IPS-18c (cell line): ENCODE results near the gene ASAP2.

Source experiments
- H3K4me3 ChIP-seq: 2 replicates; pipeline ENCODE4 v1.7.0; 2013; ENCODE audit warnings: low read depth, mild to moderate bottlenecking, low read length, moderate library complexity; ENCODE audit not compliant: insufficient read depth
- H3K9me3 ChIP-seq: one replicate; pipeline ENCODE4 v1.6.1; 2013; ENCODE audit warnings: mild to moderate bottlenecking, low read length, moderate library complexity; ENCODE audit not compliant: control insufficient read depth, insufficient read depth

Gene ASAP2

DNA sequence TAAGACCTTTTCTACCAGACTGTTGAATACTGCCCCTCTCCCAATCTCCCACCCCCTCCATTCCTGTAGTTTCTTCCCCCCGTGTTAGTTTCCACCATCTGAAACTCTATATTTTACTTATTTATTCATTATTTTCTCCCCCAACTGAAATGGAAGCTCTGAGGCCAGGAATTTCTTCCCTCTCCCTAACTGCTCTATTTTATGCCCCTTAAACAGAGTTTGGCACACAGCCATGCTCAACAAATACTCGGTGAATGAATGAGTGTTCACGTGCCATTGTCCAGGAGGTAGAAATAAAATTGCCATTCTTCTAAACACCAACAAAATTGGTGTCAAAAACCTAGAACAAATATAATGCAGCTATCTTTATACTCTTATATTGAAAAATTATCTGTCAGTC lies 211.1 kb downstream of the ASAP2 start:
- H3K4me3 ChIP-seq, result no peak overlapping the region
- peaks cover 2% of the 10 kb centered on the region for H3K9me3 ChIP-seq

DNA sequence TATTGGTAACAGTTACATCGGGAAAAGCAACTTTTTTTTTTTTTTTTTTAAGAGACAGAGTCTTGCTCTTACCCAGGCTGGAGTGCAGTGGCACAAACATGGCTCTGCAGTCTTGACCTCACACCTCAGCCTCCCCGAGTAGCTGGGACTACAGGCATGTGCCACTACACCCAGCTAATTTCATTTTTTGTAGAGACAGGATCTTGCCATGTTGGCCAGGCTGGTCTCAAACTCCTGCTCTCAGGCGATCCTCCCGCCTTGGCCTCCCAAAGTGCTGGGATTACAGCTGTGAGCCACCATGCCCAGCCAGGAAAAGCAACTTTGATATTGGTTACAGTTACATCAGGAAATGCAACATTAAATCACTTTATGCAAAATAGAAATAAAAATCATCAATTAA lies 212.1 kb downstream of the ASAP2 start:
- Histone ChIP-seq H3K9me3 (peaks cover 2% of the 10 kb centered on the region), H3K4me3 (no peak overlapping the region)

DNA sequence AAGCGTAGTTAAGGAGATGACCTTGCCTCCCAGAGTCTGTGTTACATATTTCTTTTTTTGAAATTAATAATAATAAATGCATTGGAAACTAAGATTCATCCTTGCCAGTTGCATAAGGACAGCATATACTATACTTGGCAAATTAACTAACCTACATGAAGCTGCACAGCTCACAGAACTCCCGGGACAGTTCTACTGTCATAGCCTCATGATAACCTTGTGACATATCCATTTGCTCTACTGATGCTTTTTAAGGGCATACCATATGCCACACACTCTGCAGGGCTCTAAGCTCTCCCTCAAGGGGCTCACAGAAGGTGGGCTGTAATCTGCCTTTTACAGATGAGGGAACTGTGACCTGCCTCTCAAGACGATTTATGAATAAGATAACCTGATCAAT lies 212.9 kb downstream of the ASAP2 start:
- Histone ChIP-seq H3K9me3 (peaks cover 2% of the 10 kb centered on the region), H3K4me3 (no peak overlapping the region)

DNA sequence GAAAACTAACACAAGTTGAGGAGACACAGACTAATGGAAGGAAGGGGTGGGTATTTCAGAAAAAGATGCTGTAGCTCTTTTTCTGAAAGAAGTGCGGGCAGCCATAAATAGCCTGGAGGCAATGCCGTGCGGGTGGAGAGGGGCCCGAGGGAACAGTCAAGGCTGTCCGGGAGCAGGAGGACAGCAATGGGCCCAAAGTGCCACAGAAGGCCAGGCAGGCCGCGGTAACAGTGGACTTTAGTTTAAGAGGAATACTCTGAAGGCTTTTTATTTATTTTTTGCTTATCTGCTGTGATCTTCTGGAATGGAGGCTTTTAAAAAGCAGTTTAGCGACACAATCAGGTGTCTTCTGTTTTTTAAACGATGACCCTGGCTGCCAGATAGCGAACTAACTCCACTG lies 213.9 kb downstream of the ASAP2 start:
- H3K4me3 ChIP-seq, result no peak overlapping the region
- H3K9me3 ChIP-seq, result peaks cover 2% of the 10 kb centered on the region

DNA sequence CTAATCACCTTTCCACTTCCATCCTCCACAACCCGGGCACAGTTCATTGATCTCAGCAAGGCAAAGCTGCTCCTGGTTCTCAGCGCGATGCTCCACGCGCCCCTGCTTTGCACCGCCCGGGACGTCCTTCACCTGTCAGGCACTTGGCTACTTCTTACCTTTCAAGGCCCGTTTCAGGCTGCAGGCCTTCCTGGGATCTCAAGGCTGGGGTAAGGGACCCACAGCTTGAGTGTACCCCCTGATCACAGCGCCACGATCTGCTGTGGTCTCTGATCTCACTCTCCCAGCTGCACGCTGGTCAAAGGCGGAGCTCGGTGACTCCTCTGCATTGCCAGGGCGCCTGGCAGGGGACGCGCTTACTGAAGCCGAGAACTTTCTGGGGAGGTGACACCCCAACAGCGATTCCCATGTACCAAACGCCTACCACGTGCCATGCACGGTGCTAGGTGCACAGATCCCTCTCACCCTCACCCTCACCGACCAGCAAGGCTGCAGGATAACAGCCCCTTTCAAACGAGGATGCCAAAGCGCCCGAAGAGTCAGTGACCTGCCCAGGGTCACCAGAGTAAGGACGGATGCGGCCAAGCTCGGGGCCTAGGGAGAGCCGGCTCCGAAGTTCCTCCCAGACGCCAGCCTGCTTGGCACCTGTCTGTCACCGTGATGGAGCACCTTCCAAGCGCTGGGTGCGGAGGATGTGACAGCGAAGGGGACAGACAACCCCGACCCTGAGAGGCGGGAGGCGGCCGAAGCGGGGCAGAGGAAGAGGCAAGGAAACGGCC lies 215.9 kb downstream of the ASAP2 start:
- Histone ChIP-seq H3K9me3 (no peaks in the 10 kb centered on the region), H3K4me3 (peak overlapping the region; percentile 97)

DNA sequence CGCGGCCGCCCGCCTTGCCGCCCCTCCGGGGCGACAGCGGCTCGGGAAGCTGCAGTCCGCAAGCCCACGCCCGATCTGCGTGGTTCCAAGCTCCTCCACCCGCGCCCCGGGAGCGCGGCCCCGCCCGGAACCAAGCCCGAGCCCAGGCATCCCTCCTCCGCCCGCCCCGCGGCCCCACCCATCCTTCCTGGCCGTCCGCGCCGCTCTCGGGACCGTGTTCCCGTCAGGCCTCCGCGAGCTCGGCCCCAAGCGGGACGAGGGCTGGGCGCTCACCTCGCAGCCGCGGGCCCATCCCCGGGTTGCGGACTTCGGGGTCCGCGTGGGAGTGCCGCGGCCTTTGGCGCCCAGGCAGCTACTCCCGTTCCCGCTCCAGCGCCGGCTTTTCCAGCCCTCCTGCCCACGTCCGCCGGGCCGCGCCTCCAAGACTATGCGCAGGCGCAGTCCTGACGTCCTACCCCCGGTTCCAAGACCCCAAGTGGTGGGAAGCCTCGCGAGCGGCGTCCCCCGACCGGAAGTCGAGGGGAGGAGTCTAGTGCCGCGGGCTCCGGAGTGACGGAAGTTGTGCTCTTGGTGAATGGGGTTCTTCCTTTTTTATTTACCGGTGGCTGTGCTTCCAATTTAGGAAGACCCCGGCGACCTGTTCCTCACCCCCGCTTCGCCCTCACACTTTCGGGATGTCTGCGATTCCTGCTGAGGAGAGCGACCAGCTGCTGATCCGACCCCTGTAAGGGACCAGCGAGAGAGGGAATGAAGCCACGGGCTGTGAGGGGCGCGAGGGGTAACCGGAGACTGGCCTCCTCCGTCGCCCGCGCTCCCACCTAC lies 216.7 kb downstream of the ASAP2 start, which contains the start of the genes CPSF3 and ITGB1BP1:
Gene CPSF3 (plus strand): TSS at position 555 of the 822 bp plus-strand sequence. CDS start 120 bp downstream, at position 675.
Gene ITGB1BP1 (minus strand): TSS at position 429 of the 822 bp plus-strand sequence. CDS start 4,831 bp downstream, outside the sequence.
- no peaks in the 10 kb centered on the region for H3K9me3 ChIP-seq

DNA sequence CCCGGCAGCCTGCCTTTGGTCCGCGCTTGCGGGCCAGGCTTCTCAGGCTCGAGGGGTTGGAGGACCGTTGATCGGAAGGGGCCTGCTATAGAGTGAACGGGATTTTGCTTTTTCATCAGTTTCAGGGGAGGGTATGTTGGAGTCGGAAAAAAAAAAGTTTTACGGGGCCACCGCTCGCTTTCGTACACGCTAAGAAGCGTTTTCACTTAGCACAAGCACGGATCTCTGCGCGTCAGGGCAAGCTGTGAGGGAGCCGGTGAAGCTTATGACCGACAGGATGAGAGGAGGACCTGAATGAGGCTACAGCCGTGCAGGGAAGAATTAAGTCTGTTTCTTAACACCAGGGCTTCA lies 217.3 kb downstream of the ASAP2 start:
- no peaks in the 10 kb centered on the region for H3K9me3 ChIP-seq
- H3K4me3 ChIP-seq, result peak overlapping the region; percentile 97

More for the DNA sequence above, 216.7 kb downstream of the ASAP2 start, which contains the start of the genes CPSF3 and ITGB1BP1:
- H3K4me3 ChIP-seq, result peak within 1 kb of the TSS; percentile 97

DNA sequence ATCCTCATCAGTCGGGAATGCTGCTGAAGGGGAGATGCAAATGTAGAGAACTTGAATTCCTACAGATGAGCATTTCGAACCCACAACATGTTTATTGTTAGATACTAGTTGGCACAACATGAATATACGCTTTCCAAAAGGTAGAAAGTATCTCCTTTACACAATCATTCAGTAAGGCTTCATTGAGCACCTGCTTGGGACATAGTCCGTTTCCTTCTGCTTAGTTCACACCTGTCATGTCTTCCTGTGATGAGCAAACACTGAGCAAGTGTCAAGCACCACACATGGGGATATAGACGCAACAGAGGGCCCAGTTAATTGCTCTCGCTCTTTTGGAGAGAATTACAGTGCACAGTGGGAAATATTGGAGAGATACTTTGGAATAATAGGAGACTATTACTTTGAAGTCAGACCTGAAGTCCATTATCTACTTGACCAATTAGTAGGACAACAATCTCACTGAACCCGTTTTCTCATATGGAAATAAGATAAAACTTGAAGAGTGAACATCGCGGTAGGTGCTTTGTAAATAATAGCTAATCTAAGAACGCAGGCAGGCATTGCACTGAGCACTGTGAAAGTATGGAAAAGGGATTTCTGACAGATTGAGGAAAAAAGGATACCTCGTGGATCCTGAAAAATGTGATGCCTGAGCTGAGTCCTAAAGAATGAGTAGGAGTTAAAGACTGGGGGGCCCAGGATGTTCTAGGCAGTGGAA lies 218.0 kb downstream of the ASAP2 start:
- Histone ChIP-seq H3K4me3 (peak overlapping the region; percentile 97), H3K9me3 (no peaks in the 10 kb centered on the region)

DNA sequence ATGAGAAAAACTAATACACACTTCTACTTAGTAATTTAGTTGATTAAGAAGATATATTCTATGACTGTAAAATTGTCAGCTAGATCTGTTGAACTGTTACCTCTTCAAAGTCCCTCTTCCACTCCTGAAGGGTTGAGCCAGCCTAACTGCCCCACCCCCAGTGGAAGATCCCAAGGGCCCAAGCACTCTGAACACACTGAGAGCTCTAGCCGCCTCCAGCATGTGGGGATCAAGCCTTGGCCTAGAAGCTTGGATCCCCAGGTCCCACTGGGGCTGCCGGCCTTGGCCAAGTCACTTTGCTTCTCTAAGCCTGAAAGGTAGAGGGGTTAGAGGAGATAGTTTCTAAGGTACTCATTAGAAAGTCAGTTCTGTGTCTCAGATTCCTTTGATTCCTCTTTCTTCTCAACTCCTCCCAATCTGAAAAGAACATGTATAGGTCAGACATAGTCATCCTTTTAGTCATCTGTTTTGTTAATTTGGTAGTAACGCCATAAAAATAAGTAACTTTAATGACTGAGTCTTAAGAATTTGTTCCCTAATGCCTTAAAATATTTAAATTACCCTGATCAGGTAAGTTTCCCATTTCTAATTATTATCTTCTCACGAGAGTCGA lies 222.5 kb downstream of the ASAP2 start:
- peaks cover 2% of the 10 kb centered on the region for H3K9me3 ChIP-seq
- H3K4me3 ChIP-seq, result no peak overlapping the region

DNA sequence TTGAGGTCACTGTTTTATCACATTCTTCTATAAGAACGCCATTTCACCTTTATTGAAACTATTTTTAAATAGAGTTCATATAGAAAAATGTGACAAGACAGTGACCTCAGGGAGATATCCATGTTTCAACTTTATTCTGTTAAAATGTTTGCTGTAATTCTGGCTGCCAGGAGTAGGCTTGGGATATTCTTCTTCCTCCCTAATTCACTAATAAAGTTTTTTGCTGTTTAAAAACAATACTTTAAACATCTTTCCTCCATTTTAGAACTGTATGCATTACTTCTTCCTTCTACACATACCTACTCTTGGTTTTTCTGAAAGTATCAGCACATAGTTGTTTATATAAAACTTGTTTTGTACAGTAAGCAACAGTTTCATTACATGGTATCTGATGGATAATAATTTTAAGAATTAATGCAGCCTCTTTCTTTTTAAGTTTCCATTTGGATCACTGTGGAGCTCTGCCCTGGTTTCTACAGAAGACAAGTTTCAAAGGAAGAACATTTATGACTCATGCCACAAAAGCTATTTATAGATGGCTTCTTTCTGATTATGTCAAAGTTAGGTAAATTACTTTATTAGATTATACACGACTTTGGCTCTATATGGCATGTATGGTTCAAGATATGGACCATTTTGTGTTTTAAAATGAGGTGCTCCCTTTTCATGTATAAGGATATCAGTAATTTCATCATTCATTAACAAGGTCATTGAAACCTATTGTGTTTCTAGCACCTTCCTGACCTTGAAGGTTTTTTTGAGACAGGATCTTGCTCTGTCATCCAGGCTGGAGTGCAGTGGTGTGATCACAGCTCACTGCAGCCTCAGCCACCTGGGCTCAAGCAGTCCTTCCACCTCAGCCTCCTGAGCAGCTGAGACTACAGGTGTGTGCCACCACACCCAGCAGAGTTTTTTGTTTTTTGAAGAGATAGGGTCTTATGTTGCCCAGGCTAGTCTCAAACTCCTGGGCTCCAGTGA lies 224.0 kb downstream of the ASAP2 start:
- Histone ChIP-seq H3K4me3 (no peak overlapping the region), H3K9me3 (peaks cover 2% of the 10 kb centered on the region)

DNA sequence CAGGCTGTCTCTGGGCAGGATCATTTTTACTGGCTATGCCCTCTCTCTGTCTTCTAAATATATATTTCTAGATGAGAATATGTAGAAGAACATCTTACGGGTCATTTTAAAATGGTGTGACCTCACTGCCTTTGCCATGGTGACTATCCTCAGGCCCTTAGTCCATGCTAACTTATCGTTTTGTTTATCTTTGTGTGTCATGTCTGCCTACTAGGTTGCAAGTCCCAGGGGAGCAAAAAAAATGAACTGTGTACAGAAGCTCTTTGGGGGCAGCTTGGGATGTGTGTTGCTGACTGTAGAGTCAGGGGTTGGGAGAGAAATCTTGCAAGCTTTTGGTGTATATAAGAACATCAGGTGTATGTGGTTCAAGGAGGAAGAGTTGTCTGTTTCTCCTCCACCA lies 227.9 kb downstream of the ASAP2 start:
- no peak overlapping the region for H3K4me3 ChIP-seq
- peaks cover 2% of the 10 kb centered on the region for H3K9me3 ChIP-seq

DNA sequence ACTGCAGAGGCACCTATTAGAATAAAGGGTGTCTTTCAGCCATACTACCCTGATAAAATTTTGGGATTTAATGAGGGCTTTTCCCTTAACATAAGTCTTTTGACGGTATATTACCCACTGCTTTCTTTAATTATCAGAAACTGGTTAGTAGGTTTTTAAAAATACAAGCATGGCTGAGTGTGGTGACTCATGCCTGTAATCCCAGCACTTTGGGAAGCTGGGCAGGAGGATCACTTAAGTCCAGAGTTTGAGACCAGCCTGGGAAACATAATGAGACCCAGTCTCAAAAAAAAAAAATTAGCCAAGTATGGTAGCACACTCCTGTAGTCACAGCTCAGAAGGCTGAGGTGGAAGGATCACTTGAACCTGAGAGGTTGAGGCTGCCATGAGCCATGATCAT lies 232.9 kb downstream of the ASAP2 start:
- Histone ChIP-seq H3K9me3 (no peaks in the 10 kb centered on the region), H3K4me3 (no peak overlapping the region)

DNA sequence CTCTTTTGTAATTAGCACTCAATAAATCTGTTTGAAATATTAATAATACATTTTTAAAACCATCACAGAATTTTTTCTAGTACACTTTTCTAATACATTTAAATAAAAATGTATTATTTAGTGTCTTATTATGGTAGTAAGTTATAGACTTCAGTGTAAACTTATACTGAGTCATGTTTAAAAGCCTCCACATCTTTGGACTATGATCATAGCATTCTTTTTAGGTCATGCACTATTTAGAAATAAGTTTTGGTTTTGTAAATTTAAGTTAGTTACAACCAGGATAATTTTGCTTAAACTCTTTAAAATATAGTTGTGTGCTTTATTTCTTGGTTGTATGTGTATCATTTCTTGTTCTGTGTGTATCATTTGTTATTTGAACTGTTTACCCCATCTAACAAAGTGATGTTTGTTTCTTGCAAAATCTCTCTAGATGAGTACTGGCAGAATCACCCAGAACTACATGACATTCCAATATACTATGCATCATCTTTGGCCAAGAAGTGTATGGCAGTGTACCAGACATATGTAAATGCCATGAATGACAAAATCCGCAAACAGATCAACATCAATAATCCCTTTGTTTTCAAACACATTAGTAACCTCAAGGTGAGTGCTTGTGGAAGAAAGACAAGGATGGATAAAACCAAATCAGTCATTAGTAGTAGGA lies 233.6 kb downstream of the ASAP2 start:
- H3K4me3 ChIP-seq, result no peak overlapping the region

DNA sequence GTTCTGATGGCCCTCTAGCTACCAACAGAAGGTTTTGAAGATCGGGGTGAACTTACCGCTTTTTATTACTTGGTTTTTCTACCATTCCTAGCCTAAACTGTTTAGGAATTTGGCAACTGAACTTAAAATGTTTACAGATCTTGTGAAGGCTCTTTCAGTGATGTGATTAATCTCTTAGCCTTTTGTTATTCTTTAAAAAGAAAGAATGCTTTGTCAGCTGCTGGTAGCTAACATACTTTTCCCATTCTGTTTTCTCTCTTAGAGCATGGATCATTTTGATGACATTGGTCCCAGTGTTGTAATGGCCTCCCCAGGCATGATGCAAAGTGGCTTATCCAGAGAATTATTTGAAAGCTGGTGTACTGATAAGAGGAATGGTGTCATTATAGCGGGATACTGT lies 234.9 kb downstream of the ASAP2 start:
- no peaks in the 10 kb centered on the region for H3K9me3 ChIP-seq
- no peak overlapping the region for H3K4me3 ChIP-seq

More for the DNA sequence above, 233.6 kb downstream of the ASAP2 start:
- H3K9me3 ChIP-seq, result no peaks in the 10 kb centered on the region

DNA sequence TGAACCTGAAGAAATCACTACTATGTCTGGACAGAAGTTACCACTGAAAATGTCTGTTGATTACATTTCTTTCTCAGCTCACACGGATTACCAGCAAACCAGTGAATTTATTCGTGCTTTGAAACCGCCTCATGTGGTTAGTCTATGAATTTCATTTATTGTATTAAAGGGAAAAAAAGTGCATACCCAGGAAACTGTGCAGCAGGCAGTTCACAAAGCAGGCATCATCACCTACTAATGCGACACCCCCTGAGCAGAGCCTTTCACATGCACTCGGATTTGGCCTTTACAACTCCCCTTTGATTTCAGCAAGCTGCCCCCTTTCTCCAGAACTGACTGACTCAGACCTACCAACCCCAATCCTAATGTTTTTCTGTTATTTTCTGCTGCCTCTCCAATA lies 236.9 kb downstream of the ASAP2 start:
- Histone ChIP-seq H3K4me3 (no peak overlapping the region), H3K9me3 (no peaks in the 10 kb centered on the region)

DNA sequence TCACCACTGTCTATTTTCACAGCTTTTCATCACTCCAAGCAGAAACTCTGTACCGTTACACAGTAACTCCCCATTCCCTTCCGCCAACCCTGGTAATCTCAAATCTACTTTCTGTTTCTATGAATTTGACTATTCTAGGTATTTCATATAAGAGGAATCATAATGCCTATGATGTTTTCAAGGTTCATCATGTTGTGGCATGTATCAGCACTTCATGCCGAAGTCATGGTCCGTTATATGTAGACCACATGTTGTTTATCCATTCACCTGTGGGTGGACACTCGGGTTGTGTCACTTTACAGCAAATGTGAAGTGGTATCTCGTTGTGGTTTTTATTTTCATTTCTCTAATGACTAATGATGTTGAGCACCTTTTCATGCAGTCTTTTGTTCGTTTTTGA lies 238.5 kb downstream of the ASAP2 start:
- Histone ChIP-seq H3K9me3 (no peaks in the 10 kb centered on the region), H3K4me3 (no peak overlapping the region)
